SHP77 (cell line): ENCODE data around the gene KRTAP27-1.

ENCODE experiments used
- DNase-seq, 2 experiments: peaks; one replicate each; lab custom pipeline; 2025; lab: John Stamatoyannopoulos, UW

KRTAP27-1 gene, protein sequence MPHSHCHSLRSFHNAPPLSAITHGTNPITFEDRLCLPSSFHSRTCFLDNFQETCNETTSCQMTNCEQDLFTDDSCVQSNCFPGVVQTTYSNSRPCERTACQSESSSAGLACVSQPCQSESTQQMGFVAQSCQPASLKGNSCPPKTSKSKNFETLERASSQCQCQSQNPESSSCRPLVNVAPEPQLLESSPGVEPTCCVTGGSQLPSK

DNA sequence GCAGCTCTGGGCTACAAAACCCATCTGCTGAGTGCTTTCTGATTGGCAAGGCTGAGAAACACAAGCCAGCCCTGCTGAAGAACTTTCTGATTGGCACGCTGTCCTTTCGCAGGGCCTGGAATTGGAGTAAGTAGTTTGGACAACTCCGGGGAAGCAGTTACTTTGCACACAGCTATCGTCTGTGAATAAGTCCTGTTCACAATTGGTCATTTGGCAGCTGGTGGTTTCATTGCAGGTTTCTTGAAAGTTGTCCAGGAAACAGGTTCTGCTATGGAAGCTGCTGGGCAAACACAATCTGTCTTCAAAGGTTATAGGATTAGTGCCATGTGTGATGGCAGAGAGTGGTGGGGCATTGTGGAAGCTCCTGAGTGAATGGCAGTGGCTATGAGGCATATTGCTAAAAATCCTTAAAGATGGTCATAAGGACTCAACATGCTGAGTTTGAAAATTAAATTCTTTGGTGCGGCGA, at the start of gene KRTAP27-1:
Gene KRTAP27-1 (minus strand): TSS at position 419 of the 469 bp plus-strand sequence. CDS start 26 bp downstream, at position 393.
- no peak for DNase-seq

DNA sequence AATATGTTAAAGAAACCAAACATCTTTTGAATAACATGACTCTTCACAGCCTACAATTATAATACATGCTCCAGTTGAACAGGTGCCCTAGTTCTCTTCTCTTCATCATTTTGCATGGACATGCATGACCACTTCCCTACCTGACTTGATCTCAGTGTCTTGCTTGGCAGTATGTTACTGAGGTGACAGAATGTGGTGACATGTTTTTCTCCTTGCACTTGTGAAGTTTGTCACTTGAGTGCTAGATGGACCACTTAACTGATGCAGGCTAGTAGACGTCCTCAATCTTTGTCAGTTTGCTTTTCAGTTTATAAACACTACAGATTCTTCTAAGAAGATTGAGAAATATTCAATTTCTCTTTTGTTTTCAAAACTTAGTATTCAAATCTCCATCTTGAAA, 44.7 kb upstream of the KRTAP27-1 start:
- DNase-seq, result no peak

DNA sequence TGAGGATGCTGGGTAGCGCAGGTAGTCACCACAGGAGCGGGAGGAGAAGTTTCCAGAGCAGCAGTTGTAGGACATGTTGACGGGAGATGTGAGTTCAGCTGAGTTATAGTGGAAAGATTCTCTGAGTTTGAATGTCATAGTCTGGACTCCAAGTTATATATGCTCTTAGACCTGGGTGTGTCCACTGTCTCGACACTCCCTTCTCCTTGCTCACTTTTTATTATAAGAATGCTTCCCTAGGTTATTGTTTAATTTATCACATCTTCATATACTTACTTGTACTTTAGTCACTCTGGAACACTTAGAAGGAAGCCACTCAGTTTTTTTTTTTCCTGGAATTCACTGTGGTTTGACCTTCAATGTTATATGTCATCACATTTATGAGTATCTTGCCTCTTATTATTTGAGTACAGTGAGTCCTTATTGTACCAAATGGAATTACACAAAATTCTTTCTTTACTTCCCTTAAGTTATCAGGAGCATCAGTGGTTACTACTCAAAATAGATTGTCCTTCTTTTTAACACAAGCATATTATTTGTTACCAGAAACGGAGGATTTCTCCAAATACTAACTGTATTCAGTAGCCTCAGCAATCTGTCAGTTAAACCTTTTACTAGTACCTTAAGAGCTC, 34.8 kb upstream of the KRTAP27-1 start, which contains the start of gene KRTAP13-2:
Gene KRTAP13-2 (minus strand): TSS at position 133 of the 632 bp plus-strand sequence. CDS start 58 bp downstream, at position 75.
- no peak for DNase-seq

DNA sequence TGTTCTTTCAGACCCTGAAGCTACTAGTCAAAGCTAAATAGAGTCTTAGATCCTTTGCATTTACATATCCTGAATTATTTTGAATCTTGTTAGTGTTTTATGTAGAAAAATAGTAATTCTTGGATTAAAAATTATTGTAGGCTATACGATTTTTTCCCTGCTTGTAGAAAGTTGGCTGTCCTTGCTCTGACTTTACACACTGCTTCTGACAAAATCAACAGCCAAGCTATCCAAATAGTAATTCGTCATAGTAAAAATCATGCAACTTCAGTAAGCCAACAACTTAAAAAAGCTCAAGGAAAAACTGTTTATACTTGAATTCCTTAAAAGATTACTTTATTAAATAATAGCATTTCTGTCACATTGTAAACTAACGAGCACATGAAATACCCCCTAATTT, 18.4 kb upstream of the KRTAP27-1 start:
- DNase-seq, result no peak

DNA sequence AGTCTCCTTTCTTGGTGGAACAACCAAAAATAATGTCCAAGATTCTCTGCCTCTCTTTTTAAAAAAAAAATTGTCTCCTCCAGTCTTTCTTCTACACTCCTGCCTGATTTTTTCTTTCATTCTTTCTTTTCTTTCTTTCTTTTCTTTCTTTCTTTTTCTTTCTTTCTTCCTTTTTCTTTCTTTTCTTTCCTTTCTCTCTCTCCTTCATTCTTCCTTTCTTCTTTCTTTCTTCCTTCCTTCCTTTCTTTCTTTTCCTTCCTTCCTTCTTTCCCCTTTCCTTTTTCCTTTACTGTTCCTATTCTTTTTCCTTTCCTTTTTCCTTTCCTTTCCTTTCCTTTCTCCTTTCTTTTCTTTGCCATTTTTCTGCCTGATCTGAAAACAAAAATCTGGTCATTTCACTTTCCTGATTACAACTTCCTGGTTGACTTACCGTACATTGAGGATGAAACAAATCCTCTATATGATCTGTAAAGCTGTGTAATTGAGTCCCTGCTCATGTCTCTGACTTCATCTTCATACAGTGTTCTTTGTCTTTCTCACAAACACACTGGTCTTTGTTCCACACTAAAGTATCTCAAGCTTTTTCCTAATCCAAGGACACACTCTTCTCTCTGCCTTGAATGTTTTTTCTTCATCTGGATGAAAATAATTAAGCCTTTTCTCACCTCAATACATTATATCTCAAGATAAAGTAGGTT, 17.0 kb upstream of the KRTAP27-1 start:
- DNase-seq, result no peak

DNA sequence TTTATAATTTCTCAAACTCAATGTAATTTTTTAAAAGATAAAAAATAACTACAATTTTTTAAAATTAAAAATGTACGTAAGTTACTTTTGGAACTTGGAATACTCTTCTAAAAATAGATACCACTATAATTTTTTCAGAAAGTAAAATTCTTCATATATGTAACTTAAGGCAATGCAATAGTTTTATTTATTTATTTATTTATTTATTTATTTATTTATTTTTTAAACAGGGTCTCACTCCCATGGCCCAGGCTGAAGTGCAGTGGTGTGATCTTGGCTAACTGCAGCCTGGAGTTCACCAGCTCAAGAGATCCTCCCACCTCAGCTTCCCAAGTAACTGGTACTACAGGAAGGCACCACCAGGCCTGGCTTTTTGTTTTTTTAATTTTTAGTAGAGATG, 14.0 kb upstream of the KRTAP27-1 start:
- DNase-seq, result no peak

DNA sequence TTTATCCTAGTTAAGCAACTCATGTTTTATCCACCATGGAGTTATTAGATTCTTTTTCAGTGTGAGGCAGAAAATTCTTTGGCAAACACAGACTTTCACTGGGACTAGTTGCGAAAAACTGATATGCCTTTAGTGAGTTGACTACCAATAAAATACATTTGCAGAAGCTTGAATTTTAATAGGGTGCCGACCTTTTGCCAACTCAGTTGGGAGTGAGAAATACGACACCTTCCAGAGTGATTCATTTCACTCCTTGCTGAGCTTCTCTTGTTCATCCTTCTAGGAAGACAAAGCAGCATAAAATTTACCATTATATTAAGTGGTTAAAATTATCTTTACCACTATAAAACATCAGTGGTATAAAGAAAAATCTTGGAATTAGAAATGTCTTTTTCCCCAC, 12.1 kb upstream of the KRTAP27-1 start:
- no peak for DNase-seq

DNA sequence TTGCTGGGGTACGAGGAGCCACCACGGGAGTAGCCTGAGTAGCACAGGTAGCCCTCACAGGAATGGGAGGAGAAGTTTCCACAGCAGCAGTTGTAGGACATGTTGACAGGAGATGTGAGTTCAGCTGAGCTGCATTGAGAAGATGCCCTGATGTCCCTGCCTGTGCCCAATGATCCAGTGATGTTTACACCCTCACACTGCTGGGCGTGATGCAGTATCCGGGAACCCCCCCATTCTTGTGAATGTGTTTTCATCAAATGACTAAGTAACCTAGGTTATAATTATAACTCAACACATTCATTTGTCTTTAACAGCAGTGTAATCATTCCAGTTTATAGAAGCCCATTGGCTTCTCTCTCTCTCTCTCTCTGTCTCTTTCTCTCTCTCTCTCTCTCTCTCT, 11.0 kb upstream of the KRTAP27-1 start, which contains the start of gene KRTAP23-1:
Gene KRTAP23-1 (minus strand): TSS at position 101 of the 400 bp plus-strand sequence. CDS start 0 bp downstream, at position 101.
- no peak for DNase-seq

DNA sequence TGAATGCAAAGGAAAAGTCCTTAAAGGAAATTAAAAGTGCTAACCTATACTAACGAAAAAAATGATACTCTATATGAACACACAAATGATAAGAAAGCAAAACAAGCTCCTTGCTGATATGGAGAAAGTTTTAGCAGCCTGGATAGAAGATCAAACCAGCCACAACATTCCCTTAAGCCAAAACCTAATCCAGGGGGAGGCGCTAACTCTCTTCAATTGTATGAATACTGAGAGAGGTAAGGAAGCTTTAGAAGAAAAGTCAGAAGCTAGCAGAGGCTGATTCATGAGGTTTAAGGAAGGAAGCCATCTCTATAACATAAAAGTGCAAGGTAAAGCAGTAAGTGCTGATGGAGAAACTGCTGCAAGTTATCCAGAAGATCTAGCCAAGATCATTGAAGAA, 7.5 kb upstream of the KRTAP27-1 start:
- DNase-seq, result no peak

DNA sequence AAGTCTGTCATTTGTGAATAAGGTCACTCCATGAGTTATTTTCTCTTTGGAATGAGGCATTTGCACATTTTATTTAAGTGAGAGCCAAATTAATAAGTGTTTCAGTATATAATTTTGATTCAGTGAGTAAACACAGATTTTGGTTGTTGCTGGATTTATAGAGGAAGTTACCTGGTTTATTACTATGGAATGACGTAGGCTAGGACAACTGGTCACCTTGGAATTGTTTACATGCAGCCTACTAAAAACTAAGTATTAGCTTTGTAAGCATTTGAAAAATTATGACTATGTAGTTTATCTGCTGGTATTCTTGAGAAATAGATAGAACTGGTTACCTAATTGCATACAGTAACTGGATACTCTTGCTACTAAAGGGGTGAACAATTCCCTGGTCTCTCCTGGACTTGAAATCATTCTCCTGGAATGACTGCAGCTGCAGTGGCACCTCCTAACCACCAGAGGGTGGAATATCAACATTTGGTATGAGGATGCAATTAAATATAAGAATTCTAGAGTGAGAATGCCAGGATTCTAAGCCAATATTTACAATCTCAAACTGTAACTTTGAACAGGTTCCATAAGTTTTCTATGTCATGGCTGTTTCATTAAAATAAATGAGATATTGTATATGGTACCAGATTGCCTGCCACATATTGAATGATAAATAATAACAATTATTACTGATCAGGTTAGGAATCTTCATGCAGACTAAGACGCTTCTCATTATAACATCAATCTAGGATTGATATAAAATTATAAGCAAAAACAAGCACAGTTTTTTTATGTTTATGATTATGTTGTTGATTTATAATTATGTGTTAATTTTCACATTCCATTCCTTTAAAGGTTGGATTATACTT, 3.5 kb upstream of the KRTAP27-1 start:
- DNase-seq, result peak; percentile 5 to 34

DNA sequence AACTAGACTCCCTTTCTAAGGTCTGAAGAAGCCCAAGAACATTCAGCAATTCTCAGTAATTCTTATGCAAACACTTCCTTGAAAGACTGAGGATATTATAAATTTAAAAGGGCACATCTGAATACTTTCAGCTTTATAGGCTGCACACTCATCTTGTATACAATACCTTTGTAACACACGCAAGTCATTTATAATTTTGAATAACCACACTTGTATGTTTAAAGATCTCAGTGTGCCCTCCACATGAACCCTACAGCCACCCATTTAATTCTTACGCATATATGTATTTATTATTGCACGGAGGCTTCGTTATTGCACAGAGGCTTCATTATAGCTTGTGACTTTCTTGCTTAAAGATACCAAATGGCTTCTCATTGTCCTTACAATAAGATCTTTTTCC, 1.2 kb upstream of the KRTAP27-1 start:
- DNase-seq, result no peak

DNA sequence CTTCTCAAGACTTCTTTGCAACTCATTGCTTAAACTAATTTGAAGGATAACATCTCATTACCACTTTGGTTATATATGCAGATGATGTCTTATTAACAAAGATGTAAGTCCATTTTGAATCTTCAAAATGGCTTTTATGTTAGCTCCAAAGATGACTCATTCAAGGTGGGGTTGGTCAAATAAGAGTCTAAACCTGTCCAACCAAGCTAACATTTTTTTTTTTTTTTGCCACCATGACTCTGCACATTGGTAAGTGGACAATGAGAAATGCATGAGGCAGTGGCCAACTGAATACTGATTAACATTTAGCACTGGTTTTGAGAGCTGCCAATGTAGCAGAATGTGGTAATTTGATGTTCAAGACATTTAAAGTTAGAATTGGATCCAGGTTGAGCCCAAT, 278 bp upstream of the KRTAP27-1 start:
- DNase-seq, result no peak

DNA sequence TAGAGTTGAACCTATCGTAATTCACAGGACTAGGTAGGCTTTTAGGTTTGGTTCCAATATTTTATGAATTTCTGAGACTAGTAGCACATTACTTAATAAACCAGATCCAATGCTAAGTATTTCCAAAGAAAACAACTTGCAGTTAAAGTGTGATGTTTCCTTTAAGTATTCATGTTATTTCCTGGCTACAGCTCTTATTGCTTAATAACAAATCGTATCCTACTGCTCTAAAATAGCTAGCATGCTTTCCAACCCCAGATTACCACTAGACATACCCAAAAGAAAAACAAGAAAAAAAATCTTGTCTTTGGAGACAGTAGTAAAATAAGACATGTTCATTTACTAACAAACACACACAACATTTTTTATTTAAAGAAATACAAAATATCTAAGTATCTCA, 898 bp downstream of the KRTAP27-1 start:
- DNase-seq, result no peak

DNA sequence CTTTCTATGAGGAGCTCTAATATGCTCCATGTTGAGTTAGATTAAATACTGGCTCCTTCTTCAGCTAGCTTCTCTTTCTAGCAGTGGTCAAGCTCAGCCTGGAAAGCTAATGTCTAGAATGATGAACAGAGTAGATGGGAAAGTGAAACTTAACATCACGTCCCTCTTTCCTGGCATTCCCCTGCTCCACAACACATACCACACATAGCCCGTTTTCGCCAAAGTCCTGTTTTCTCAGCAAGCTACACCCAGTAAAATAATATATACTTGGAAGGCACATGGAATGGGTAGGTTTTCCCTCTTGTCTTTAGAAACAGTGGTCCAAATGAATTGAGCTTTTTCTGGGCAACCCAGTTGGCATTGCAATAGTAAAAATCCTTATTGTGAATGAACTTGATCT, 3.8 kb downstream of the KRTAP27-1 start:
- no peak for DNase-seq

DNA sequence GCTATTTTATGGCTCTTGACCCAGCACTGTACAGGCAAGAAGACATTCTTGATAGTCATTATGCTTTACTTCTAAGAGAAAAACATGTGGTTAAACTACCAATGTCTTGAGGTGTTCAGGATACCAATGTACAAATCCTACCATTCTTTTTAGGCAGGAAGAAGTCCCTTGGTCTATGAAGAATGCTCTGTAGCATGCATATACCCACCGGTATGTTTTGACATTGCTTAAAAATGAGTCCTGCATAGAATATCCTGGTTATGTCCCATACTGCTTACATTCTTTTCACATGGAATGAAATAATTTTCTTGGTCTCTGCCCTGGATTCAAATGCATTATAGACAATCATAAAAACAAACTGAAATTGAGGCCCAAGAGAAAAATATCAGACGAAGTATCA, 4.8 kb downstream of the KRTAP27-1 start:
- no peak for DNase-seq

DNA sequence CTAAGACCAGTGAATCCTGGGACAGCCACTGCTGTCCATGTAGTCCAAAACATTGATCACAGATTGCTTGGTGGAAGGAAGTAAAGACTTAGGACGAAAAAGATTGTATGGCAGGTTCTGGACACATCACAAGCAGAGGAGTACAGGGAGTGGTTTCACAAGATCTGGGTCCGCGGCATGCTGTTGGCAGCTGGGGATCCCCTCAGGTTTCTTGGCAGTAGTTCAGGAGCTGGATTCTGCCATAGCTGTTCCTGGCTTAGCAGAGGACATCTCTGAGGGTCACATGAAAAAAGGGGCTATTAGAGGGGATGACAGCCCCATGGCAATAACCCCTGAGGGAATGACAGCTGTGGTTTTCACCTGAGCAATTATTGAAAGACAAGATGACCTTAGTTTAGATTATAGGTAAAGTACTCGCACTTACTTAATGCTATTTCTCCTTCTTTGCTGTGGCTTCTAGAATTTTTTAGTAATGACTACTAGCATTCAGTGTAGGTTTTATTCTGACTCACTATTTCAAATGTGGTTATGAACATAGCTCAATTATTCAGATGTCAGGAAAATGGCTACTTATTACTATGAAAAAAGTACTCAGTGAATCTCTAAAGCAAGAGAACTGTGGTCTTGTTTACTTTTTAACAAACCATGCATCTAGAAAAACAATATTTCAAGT, 8.2 kb downstream of the KRTAP27-1 start:
- DNase-seq, result no peak

DNA sequence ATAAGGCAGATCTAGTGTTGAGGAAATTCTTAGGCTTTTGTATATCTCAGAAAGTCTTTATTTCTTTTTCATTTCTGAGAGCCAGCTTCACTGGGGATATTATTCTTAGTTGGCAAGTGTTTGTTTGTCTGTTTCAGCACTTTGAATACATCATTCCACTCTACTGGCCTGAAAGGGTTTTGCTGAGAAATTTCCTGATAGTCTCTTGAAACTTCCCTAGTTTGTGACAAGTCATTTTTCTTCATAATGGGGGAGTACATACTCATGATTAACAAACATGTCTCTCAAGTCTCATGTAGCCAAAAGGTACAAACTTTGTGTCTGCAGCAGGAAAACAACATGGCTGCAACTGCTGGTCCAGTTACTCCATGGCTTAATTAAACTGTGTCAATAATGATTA, 11.1 kb downstream of the KRTAP27-1 start:
- DNase-seq, result no peak

DNA sequence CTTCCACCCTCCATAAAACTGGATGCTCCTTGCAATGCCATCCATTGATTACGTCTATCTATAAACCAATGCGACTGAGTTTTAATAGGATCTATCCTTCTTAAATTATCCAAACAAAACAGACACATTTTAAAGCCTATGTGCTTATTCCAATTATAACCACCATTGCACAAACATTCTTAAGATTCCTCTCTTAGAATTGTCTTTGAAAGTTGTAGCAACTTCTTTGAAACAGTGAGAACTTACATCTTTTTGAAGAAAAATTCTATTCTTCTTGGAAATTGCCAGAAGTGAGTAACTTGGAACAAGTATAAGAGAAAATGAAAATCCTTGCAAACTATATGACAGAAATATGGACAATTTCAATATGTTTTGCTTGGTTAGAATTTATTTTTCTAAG, 17.3 kb downstream of the KRTAP27-1 start, which contains the start of gene KRTAP26-1:
Gene KRTAP26-1 (minus strand): TSS at position 101 of the 400 bp plus-strand sequence. CDS start 280 bp downstream, outside the sequence.
- no peak for DNase-seq

DNA sequence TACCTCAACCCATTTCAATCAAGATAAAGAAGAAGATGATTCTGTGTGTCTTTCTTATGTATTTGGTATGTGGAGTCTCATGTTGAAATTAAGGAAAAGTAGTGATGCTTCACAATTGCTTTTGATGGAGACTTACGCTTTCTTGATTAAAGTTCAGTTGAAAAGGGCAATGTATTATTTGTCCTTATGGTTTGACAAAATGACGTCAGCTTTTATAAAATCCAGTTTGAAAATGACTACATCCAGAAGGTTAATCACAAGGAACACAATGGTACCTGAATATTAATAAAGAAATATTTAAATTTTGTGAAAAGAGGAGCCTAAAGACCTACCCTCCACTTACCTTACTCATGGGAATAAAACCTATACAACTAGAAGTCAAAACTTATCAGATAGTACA, 21.8 kb downstream of the KRTAP27-1 start:
- no peak for DNase-seq

DNA sequence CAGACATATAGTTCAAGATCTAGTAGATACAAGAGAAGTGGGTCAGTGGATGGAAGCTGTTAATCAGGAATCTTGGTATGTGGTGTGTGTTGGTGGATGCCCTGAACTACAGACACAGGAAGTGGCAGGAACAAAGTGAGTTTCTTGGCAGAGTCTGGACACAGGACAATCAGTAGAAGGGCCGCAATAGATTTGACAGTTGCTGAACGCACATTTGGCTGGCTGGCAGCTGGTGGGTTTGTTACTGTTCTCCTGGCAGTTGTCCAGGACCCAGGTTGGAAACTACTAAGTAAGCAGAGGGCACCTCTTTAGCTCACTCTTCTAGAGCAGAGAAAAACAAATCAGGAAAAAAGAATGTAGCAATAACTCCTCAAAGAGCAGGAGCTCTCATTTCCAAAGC, 30.6 kb downstream of the KRTAP27-1 start:
- DNase-seq, result peak; percentile 31 to 73

DNA sequence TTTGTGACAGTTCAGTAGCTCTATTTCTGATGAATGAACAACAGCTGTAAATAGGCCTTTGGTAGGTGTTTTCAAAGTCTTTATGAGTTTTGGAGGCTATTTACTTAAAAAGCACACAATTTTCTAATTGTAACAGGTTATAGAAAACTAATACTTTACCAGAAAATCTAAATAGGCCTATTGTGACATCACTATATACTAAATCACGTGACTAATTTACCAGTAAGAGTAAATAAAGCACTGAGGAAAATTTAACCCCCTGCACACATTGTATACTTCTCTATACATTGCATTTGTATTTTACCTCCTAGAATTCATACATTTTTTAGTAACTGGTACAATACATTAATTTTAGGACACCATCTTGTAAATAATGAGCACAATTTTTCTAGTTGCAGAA, 32.4 kb downstream of the KRTAP27-1 start:
- no peak for DNase-seq
